IPS-18a (cell line): ENCODE data around the gene DICER1.

Source experiments
- H3K27ac ChIP-seq: one replicate; pipeline ENCODE4 v1.5.1; 2013; ENCODE audit warnings: low read length
- H3K27me3 ChIP-seq: one replicate; pipeline ENCODE4 v1.6.1; 2013; ENCODE audit warnings: mild to moderate bottlenecking, low read length; ENCODE audit not compliant: control insufficient read depth, insufficient read depth
- H3K36me3 ChIP-seq: one replicate; pipeline ENCODE4 v1.6.1; 2013; ENCODE audit warnings: low read depth, low read length; ENCODE audit not compliant: control insufficient read depth
- H3K4me1 ChIP-seq: one replicate; pipeline ENCODE4 v1.6.1; 2013; ENCODE audit warnings: low read depth, low read length; ENCODE audit not compliant: control insufficient read depth
- H3K4me3 ChIP-seq: one replicate; pipeline ENCODE4 v1.5.1; 2013; ENCODE audit warnings: low read length
- H3K9ac ChIP-seq: one replicate; pipeline ENCODE4 v1.6.1; 2013; ENCODE audit warnings: mild to moderate bottlenecking, low read length, moderate library complexity
- H3K9me3 ChIP-seq: one replicate; pipeline ENCODE4 v1.6.1; 2013; ENCODE audit warnings: low read depth, low read length; ENCODE audit not compliant: control insufficient read depth

The DICER1 gene

DNA sequence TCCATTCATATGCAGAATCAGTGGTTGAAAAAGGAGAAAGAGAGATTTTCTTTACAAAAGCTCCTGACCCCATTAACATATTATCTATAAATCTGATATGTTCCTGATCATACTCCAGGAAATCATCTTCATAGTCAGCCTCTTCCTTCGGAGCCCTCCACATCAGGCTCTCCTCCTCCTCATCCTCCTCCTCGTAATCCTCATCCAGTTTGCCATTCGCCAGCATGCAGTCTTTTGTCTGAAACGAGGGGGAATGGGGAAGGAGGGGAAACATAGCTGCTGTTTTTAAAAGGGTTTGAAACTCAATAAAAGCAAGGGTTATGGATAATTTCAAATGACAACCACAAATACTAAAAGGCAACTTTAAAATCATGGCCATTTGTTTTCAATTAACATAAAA, 60.9 kb downstream of the DICER1 start:
- H3K27ac ChIP-seq = no peak overlapping the region
- H3K4me1 ChIP-seq = peaks cover 16% of the 10 kb centered on the region
- no peak overlapping the region for H3K4me3 ChIP-seq
- no peaks in the 10 kb centered on the region for H3K27me3 ChIP-seq
- peaks cover 28% of the 10 kb centered on the region for H3K36me3 ChIP-seq
- H3K9ac ChIP-seq = no peak overlapping the region
- no peaks in the 10 kb centered on the region for H3K9me3 ChIP-seq

DNA sequence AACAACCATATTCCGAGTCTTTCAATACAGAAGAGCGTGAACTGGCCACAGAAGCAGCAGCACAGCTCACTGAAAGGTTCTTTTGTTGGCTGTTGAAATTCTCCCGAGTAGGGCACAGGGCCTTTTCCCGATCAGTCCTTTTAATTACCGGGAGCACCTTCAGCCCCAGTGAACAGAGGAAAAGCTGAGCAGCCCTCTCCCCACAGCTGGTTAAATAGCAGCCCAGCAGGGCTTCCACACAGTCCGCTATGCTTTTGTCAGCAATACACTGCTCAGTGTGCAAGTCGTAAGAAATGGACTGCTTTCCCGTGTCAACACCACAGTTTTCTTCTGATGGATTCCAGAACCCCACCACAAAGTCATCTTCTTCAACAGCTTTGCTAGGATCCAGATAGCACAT, 61.3 kb downstream of the DICER1 start:
- Histone ChIP-seq H3K36me3 (peaks cover 28% of the 10 kb centered on the region), H3K4me1 (peaks cover 16% of the 10 kb centered on the region), H3K27me3 (no peaks in the 10 kb centered on the region), H3K9me3 (no peaks in the 10 kb centered on the region), H3K9ac (no peak overlapping the region), H3K4me3 (no peak overlapping the region), H3K27ac (no peak overlapping the region)

DNA sequence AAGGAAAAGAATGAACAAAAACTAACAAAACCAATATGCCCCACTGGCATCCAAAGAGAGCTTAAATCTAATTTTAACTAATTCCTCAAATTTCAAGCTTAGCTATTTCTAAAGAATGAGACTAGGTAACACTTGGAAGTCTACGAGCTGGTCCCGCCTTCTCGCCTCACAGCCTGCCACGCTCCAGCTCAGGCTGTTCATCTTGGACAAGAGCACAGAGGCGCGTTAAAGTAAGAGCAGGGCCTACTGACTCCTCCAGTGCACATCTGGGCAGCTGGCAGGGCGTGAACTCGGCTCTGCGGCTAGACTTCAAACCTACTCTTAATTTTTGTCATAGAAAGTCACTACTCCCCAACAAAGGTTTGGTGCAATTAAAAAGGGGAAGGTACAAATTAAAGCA, 64.6 kb downstream of the DICER1 start:
- H3K36me3 ChIP-seq = peaks cover 57% of the 10 kb centered on the region
- peaks cover 16% of the 10 kb centered on the region for H3K4me1 ChIP-seq
- H3K9me3 ChIP-seq = no peaks in the 10 kb centered on the region
- H3K27me3 ChIP-seq = no peaks in the 10 kb centered on the region
- no peak overlapping the region for H3K4me3 ChIP-seq
- H3K27ac ChIP-seq = no peak overlapping the region
- no peak overlapping the region for H3K9ac ChIP-seq

DNA sequence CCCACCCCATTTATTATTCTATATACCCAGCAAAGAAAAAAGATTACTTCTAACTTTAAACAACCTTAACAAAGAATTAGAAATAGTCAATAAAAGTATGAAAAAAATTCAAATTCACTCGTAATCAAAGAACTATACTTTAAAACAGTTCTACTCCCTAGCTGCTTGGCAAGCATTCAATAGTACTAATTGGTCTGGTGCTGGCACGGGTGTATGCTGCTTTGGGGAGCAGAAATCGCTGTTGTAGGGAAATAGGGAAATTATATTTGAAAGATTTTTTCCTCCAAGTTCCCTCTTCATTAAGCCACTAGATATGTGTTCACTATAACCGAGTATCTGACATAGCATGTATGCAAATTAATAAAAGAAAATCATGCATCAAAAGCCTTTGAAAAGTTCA, 65.7 kb downstream of the DICER1 start:
- no peak overlapping the region for H3K4me3 ChIP-seq
- H3K9ac ChIP-seq = no peak overlapping the region
- no peak overlapping the region for H3K27ac ChIP-seq
- H3K27me3 ChIP-seq = no peaks in the 10 kb centered on the region
- peaks cover 13% of the 10 kb centered on the region for H3K4me1 ChIP-seq
- H3K36me3 ChIP-seq = peaks cover 57% of the 10 kb centered on the region
- no peaks in the 10 kb centered on the region for H3K9me3 ChIP-seq

DNA sequence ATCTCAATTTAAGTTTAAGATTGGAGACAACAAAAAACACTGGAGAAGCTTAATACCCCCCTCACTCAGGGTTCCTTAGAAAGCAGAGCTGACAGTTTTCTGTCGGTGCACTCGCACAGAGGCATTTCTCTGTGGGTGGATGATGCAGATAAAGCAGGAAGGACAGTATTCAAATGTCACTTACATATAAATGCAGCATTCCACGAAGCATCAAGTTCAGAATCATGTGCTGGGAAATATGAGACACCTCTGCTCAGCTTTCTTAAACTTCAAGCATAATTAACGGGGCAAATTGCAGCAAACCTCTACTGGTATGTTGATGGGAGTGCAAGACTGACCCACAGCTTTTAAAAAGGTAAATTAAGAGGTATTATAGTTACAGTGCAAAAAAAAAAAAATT, 68.7 kb downstream of the DICER1 start:
- H3K27me3 ChIP-seq = no peaks in the 10 kb centered on the region
- H3K27ac ChIP-seq = no peak overlapping the region
- no peak overlapping the region for H3K4me3 ChIP-seq
- no peaks in the 10 kb centered on the region for H3K4me1 ChIP-seq
- H3K36me3 ChIP-seq = peaks cover 49% of the 10 kb centered on the region
- no peaks in the 10 kb centered on the region for H3K9me3 ChIP-seq
- no peak overlapping the region for H3K9ac ChIP-seq

DNA sequence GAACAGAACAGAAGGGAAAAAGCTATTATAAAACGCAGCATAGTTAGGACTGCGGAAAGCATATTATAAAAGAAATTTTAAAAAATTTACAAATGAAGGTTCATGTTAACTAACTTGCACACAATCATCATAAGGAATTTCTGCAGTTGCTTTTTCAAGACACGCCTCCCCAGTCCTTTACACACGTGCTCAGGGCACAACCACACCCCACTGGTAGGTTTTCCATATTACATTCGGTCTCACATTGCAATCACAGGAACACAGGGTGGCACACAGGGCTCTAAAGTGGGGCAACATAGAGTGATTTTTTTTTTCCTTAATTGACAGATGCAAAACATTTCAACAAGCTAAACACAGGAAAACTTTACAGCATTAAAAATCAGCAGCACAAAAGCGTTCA, 69.7 kb downstream of the DICER1 start:
- H3K36me3 ChIP-seq = peaks cover 40% of the 10 kb centered on the region
- no peaks in the 10 kb centered on the region for H3K9me3 ChIP-seq
- H3K9ac ChIP-seq = no peak overlapping the region
- no peaks in the 10 kb centered on the region for H3K4me1 ChIP-seq
- no peaks in the 10 kb centered on the region for H3K27me3 ChIP-seq
- H3K4me3 ChIP-seq = no peak overlapping the region
- no peak overlapping the region for H3K27ac ChIP-seq

DNA sequence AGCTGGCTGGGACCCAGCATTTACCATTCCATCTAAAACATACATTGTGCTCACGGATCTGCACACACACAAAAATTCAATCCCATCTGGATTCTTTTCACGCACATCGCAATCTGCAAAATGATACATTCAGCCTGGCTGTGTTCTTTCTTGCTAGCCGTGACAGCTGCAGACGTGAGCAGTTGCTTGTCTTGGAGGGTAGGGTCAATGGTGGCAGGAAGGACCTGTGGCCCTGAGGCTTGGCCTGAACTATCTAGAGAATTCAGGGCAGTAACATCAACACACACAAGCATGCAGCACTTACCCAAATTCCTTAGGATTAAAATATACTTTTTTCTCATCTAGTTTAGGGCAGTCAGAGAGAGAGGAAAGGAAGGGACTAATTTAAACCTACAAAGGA, 72.0 kb downstream of the DICER1 start:
- no peak overlapping the region for H3K9ac ChIP-seq
- H3K27me3 ChIP-seq = no peaks in the 10 kb centered on the region
- no peak overlapping the region for H3K27ac ChIP-seq
- peaks cover 30% of the 10 kb centered on the region for H3K36me3 ChIP-seq
- no peak overlapping the region for H3K4me3 ChIP-seq
- no peaks in the 10 kb centered on the region for H3K9me3 ChIP-seq
- no peaks in the 10 kb centered on the region for H3K4me1 ChIP-seq

DNA sequence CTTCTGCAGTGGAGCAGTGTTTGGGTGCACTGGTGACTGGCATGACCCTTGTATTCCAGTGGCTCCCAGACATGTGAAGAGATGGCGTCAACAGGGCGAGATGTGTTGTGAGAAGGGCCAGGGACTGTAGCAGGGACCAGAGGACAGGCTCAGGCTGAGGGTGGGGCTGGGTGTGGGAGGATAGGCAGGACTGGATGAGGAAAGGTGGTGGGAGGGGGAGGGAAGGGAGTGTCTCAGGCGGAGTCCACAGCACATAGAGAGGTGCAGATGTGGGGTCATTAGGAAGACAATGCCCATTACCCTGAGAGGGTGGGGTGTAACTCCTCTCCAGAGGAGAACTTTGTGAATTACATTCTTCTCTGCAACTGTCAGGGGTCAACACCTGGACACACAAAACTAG, 78.5 kb downstream of the DICER1 start:
- Histone ChIP-seq H3K9ac (no peak overlapping the region), H3K9me3 (no peaks in the 10 kb centered on the region), H3K27me3 (no peaks in the 10 kb centered on the region), H3K4me3 (no peak overlapping the region), H3K36me3 (no peaks in the 10 kb centered on the region), H3K4me1 (peaks cover 10% of the 10 kb centered on the region), H3K27ac (no peak overlapping the region)

DNA sequence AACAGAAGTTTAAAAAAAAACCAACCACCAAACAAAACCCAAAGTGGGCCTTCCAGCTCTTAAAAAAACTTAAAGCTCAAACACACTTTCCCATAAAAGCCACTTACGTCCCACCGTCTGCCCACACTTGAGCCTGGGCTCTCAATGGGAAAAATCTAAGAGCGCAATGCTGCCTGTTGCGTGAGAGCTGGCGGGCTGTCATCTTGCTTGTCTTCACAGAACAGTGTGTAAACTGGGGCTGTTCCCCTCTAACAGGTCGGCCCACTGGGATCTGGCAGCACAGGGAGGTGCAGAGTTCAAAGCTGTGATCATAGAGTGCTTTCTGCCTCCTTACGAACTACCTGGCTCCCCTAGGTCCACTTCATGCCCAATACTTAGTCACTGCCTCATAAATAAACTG, 80.0 kb downstream of the DICER1 start:
- Histone ChIP-seq H3K36me3 (no peaks in the 10 kb centered on the region), H3K4me1 (peaks cover 10% of the 10 kb centered on the region), H3K27ac (no peak overlapping the region), H3K4me3 (no peak overlapping the region), H3K27me3 (no peaks in the 10 kb centered on the region), H3K9me3 (no peaks in the 10 kb centered on the region), H3K9ac (no peak overlapping the region)

DNA sequence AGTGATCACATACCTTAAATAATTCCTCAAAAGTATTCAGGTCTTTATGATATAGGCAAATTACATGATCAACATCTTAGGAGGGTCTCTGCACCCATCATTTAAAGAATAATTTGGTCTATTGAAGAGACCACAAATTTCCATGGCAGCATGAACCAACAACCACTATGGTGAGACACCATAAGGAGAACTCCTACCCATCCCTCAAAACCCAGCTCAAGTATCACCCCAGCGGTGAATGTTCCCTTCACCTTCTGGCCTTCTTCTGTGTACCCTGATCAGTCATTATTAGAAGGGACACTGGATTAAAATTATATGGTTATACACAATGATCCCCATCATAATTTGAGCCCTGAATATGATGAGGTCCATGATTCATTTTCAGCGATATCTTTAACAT, 81.5 kb downstream of the DICER1 start:
- no peaks in the 10 kb centered on the region for H3K9me3 ChIP-seq
- no peak overlapping the region for H3K9ac ChIP-seq
- no peaks in the 10 kb centered on the region for H3K27me3 ChIP-seq
- no peak overlapping the region for H3K27ac ChIP-seq
- H3K4me1 ChIP-seq = peaks cover 10% of the 10 kb centered on the region
- no peak overlapping the region for H3K4me3 ChIP-seq
- H3K36me3 ChIP-seq = no peaks in the 10 kb centered on the region

DNA sequence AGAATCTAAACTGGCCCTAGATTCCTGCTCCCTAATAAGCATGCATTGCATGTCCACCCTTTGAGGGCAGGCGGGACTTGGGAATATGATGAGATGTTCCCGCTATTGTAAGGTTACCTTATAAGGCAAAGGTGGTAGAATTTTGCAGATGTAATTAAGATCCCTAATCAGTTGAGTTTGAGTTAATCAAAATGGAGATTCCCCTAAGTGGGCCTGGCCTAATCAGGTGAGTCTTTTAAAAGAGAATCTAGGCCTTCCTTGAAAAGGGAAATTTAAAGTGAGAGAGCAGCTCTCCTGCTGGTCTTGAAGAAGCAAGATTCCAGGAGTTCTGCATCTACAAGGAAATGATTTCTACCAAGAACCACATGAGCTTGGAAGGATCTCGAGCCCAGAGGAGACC, 83.4 kb downstream of the DICER1 start:
- H3K9ac ChIP-seq = no peak overlapping the region
- no peaks in the 10 kb centered on the region for H3K27me3 ChIP-seq
- H3K4me3 ChIP-seq = no peak overlapping the region
- H3K4me1 ChIP-seq = peaks cover 3% of the 10 kb centered on the region
- H3K27ac ChIP-seq = no peak overlapping the region
- H3K9me3 ChIP-seq = no peaks in the 10 kb centered on the region
- no peaks in the 10 kb centered on the region for H3K36me3 ChIP-seq

DNA sequence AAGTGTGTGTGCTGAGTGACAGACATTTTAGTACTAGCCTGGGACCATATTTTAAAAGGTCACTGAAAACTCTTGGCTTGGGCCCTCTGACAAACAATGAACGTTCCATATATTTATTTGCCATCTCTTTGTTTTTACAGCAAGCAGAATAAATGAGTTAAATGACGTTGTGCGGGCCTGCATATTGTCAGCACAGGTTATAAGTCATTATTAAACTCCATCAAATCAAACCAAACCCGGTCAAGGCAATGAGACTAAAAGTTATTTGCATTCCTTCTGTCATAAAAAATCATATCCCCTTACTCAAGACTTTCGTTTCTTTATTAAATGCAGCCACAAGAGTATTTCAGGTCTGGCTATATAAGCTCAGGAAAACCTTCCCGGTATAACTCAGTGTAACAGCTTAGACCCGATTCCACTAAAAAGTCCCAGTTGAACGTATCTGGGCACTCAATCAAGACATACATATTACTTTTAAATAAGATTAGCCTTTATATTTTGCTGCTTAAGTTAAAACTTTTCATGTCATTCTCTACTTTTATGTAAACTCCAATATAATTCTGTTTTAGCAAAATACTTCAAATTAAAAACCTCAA, 84.9 kb downstream of the DICER1 start:
- Histone ChIP-seq H3K27me3 (no peaks in the 10 kb centered on the region), H3K4me1 (no peaks in the 10 kb centered on the region), H3K36me3 (no peaks in the 10 kb centered on the region), H3K9ac (no peak overlapping the region), H3K9me3 (no peaks in the 10 kb centered on the region), H3K27ac (no peak overlapping the region), H3K4me3 (no peak overlapping the region)
